SK-N-SH (cell line): ENCODE data around the gene CACNA1F. TPM values are rescaled to one million over a fixed set of nuclear protein-coding genes. Genes with fewer than 3 reads are reported as not detected.

ENCODE experiments used
- CTCF ChIA-PET: fragments of 300-600, 350-600 bp; formaldehyde crosslinking; extraction: SDS; loops from one replicate; lab custom pipeline; 2021; lab: Yijun Ruan, JAX
- POLR2A ChIA-PET: fragments of 350-600 bp; sonication (Branson Sonifier 250); formaldehyde crosslinking; extraction: SDS; loops from one replicate; lab custom pipeline; 2020; ENCODE audit warnings: antibody characterized with exemption, inconsistent platforms; lab: Yijun Ruan, JAX
- DNase-seq: peaks from one replicate; pipeline ENCODE4 v3.0.0; 2012
- H2AFZ ChIP-seq: fragments of 200-600 bp; sonication (generic); 2 replicates; pipeline ENCODE4 v1.8.1; 2016; ENCODE audit warnings: antibody characterized with exemption, mild to moderate bottlenecking, low read depth
- H3F3A ChIP-seq: fragments of 200-600 bp; sonication (generic); replicated peaks from 2 replicates; pipeline ENCODE3; 2016; ENCODE audit warnings: antibody characterized with exemption, mild to moderate bottlenecking; ENCODE audit not compliant: insufficient read depth
- H3K27ac ChIP-seq, 2 experiments: fragments of 200-500 bp in 1 of 2; fragments of 200-600 bp in 1 of 2; sonication (Bioruptor generic) in 1 of 2; sonication (generic), shearing (Covaris generic) in 1 of 2; 2 replicates each; pipeline versions ENCODE4 v1.5.1 to v1.6.1; 2014 to 2016; ENCODE audit warnings: low read depth in 2 of 2, inconsistent platforms in 1 of 2, low read length in 1 of 2, mild to moderate bottlenecking in 1 of 2, mixed read lengths in 1 of 2
- H3K27me3 ChIP-seq: fragments of 200-600 bp; sonication (generic), shearing (Covaris generic); 2 replicates; pipeline ENCODE4 v1.6.1; 2016; ENCODE audit warnings: mixed run types; ENCODE audit not compliant: insufficient read depth
- H3K36me3 ChIP-seq, 2 experiments: fragments of 200-500 bp in 1 of 2; fragments of 200-600 bp in 1 of 2; sonication (Bioruptor generic) in 1 of 2; sonication (generic) in 1 of 2; replicated peaks in 1 of 2; 2 replicates each; pipeline versions ENCODE3 to v1.5.1; 2014 to 2016; ENCODE audit warnings: low read length in 1 of 2, mild to moderate bottlenecking in 1 of 2; ENCODE audit not compliant: insufficient read depth in 2 of 2, control insufficient read depth in 1 of 2
- H3K4me1 ChIP-seq, 2 experiments: fragments of 200-500 bp in 1 of 2; fragments of 200-600 bp in 1 of 2; sonication (Bioruptor generic) in 1 of 2; sonication (generic), shearing (Covaris generic) in 1 of 2; 2 replicates each; pipeline versions ENCODE4 v1.5.1 to v1.6.1; 2014 to 2016; ENCODE audit warnings: low read depth in 1 of 2, low read length in 1 of 2, mixed run types in 1 of 2; ENCODE audit not compliant: insufficient read depth in 2 of 2, control insufficient read depth in 1 of 2
- H3K4me2 ChIP-seq: fragments of 200-600 bp; sonication (generic), shearing (Covaris generic); 2 replicates; pipeline ENCODE4 v1.6.1; 2017; ENCODE audit warnings: mixed run types
- H3K4me3 ChIP-seq, 2 experiments: fragments of 200-500 bp in 1 of 2; fragments of 200-600 bp in 1 of 2; sonication (Bioruptor generic) in 1 of 2; sonication (generic), shearing (Covaris generic) in 1 of 2; 2 replicates each; pipeline versions ENCODE4 v1.5.1 to v1.8.1; 2014 to 2016; ENCODE audit warnings: low read depth in 2 of 2, inconsistent platforms in 1 of 2, low read length in 1 of 2, mild to moderate bottlenecking in 1 of 2, mixed read lengths in 1 of 2, moderate library complexity in 1 of 2
- H3K79me2 ChIP-seq: fragments of 200-600 bp; sonication (generic); 2 replicates; pipeline ENCODE4 v1.8.1; 2017; ENCODE audit warnings: mild to moderate bottlenecking; ENCODE audit not compliant: insufficient read depth
- H3K9ac ChIP-seq: fragments of 200-600 bp; sonication (generic); 2 replicates; pipeline ENCODE4 v1.6.1; 2017; ENCODE audit warnings: mixed run types
- H3K9me2 ChIP-seq: fragments of 200-600 bp; sonication (generic); 2 replicates; pipeline ENCODE4 v1.6.1; 2017; ENCODE audit warnings: mixed run types
- H3K9me3 ChIP-seq: fragments of 200-600 bp; sonication (generic); 2 replicates; pipeline ENCODE4 v1.6.1; 2017; ENCODE audit warnings: mixed run types, mild to moderate bottlenecking, moderate library complexity
- H4K20me1 ChIP-seq: fragments of 200-600 bp; sonication (generic); 2 replicates; pipeline ENCODE4 v1.6.1; 2017; ENCODE audit warnings: mild to moderate bottlenecking, mixed run types; ENCODE audit not compliant: insufficient read depth
- EP300 ChIP-seq, 2 experiments: IDR thresholded peaks; 2 replicates each; pipeline versions ENCODE4 v1.4.0 to v1.6.1; 2012; ENCODE audit warnings: borderline replicate concordance in 1 of 2, low read depth in 1 of 2, low read length in 1 of 2
- EZH2phosphoT487 ChIP-seq: fragments of 200-600 bp; sonication (generic); IDR thresholded peaks from 2 replicates; pipeline ENCODE4 v1.6.1; 2017; ENCODE audit warnings: low read depth, mixed run types, mild to moderate bottlenecking, antibody characterized with exemption, moderate library complexity, borderline replicate concordance
- FOXJ3 ChIP-seq: sonication (generic); formaldehyde crosslinking; IDR thresholded peaks from 2 replicates; pipeline ENCODE4 v1.5.1; 2020; ENCODE audit warnings: mild to moderate bottlenecking, missing genetic modification reagents
- FOXM1 ChIP-seq: IDR thresholded peaks from 2 replicates; pipeline ENCODE4 v1.4.0; 2012; ENCODE audit warnings: low read depth, mild to moderate bottlenecking
- GABPA ChIP-seq: IDR thresholded peaks from 2 replicates; pipeline ENCODE4 v1.4.0; 2012; ENCODE audit warnings: low read depth, mild to moderate bottlenecking
- GATA2 ChIP-seq: sonication (generic); formaldehyde crosslinking; IDR thresholded peaks from 2 replicates; pipeline ENCODE4 v1.5.0; 2020; ENCODE audit warnings: mild to moderate bottlenecking, missing genetic modification reagents
- MEF2A ChIP-seq: IDR thresholded peaks from 2 replicates; pipeline ENCODE4 v1.4.0; 2012; ENCODE audit warnings: low read depth, borderline replicate concordance
- NFIC ChIP-seq: IDR thresholded peaks from 2 replicates; pipeline ENCODE4 v1.4.0; 2012; ENCODE audit warnings: borderline replicate concordance
- PBX3 ChIP-seq: IDR thresholded peaks from 2 replicates; pipeline ENCODE4; 2012
- RCOR1 ChIP-seq: fragments of 150-350 bp; IDR thresholded peaks from 2 replicates; pipeline ENCODE4 v1.6.1; 2017; ENCODE audit warnings: antibody characterized with exemption, low read length
- RFX5 ChIP-seq: IDR thresholded peaks from 2 replicates; pipeline ENCODE4 v1.6.1; 2012; ENCODE audit warnings: mild to moderate bottlenecking, improper control_type of control experiment, low read length
- RXRA ChIP-seq: IDR thresholded peaks from 2 replicates; pipeline ENCODE4 v1.4.0; 2012; ENCODE audit warnings: low read depth, mild to moderate bottlenecking, borderline replicate concordance
- SIN3A ChIP-seq: IDR thresholded peaks from 2 replicates; pipeline ENCODE4 v1.6.1; 2012; ENCODE audit warnings: low read depth, mild to moderate bottlenecking, low read length, moderate library complexity, borderline replicate concordance
- SMC3 ChIP-seq: IDR thresholded peaks from 2 replicates; pipeline ENCODE4 v1.6.1; 2012; ENCODE audit warnings: low read depth, low read length, improper control_type of control experiment
- TEAD4 ChIP-seq: IDR thresholded peaks from 2 replicates; pipeline ENCODE4 v1.4.0; 2012; ENCODE audit warnings: mild to moderate bottlenecking, borderline replicate concordance; ENCODE audit not compliant: insufficient read depth
- USF2 ChIP-seq: fragments of 150-350 bp; IDR thresholded peaks from 2 replicates; pipeline ENCODE4 v1.6.1; 2017; ENCODE audit warnings: antibody characterized with exemption, low read length, low read depth, borderline replicate concordance
- YY1 ChIP-seq: IDR thresholded peaks from 2 replicates; pipeline ENCODE4 v1.4.0; 2012; ENCODE audit warnings: low read depth, mild to moderate bottlenecking
- WGBS: methylation state at CpG from one replicate; pipeline ENCODE4 v1.1.6; 2017; ENCODE audit warnings: low lambda C conversion rate; 5-methylcytosine and 5-hydroxymethylcytosine counted together
- polyA plus RNA-seq, 3 experiments: library from polyadenylated mRNA; depleted of rRNA; stranded (reverse); fragments of >200 nt; gene quantifications; 2 replicates each; pipeline ENCODE4 v1.2.3, GENCODE V29; 2012
- TF ChIP-seq, protein P1 (sequence below): IDR thresholded peaks from 2 replicates; pipeline ENCODE4 v1.4.0; 2012; ENCODE audit warnings: low read depth, borderline replicate concordance
- TF ChIP-seq, protein P2 (sequence below): fragments of 200-600 bp; sonication (generic); IDR thresholded peaks from 2 replicates; pipeline ENCODE4 v1.6.1; 2017; ENCODE audit warnings: antibody characterized with exemption, mild to moderate bottlenecking, moderate library complexity
- TF ChIP-seq, protein P3 (sequence below): fragments of 150-350 bp; IDR thresholded peaks from 2 replicates; pipeline ENCODE4 v1.6.1; 2016; ENCODE audit warnings: mild to moderate bottlenecking, low read depth, low read length

Gene CACNA1F
- polyA plus RNA-seq, 1 of the 3 experiments (the other 2 are of a cell fraction) = not detected

DNA sequence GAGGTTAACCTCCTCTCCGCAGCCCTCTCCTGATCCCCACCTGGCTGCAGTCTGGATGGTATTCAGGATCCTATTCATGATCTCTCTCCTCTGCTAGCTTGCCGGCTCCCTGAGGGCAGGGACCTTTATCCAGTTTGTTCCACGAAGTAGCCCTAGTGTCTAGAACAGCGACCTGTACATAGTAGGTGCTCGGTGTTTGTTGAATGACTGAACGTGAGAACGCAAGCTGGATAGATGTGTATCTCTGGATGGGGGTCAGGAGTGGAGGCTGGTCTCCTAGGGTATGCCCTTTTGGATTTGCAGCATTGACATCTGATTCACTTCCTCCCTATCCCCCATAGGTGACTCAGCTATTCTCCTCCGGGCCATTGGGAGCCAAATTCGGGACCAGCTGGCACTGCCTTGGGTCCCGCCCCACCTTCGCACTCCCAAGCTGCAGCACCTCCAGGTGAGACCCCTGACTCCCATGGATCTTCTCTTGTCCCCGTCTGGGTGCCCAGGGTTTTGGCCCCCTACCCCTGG lies 9.5 kb upstream of the CACNA1F start (continued):
- TF ChIP-seq, protein P1, sequence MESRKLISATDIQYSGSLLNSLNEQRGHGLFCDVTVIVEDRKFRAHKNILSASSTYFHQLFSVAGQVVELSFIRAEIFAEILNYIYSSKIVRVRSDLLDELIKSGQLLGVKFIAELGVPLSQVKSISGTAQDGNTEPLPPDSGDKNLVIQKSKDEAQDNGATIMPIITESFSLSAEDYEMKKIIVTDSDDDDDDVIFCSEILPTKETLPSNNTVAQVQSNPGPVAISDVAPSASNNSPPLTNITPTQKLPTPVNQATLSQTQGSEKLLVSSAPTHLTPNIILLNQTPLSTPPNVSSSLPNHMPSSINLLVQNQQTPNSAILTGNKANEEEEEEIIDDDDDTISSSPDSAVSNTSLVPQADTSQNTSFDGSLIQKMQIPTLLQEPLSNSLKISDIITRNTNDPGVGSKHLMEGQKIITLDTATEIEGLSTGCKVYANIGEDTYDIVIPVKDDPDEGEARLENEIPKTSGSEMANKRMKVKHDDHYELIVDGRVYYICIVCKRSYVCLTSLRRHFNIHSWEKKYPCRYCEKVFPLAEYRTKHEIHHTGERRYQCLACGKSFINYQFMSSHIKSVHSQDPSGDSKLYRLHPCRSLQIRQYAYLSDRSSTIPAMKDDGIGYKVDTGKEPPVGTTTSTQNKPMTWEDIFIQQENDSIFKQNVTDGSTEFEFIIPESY = no peak
- TF ChIP-seq YY1 = no peak
- TF ChIP-seq RXRA = no peak
- TF ChIP-seq GABPA = no peak
- no peak for TF ChIP-seq USF2
- TF ChIP-seq GATA2 (CRISPR knock-in tag) = no peak
- no peak for TF ChIP-seq SIN3A
- no peak for TF ChIP-seq PBX3
- TF ChIP-seq TEAD4 = no peak
- TF ChIP-seq FOXM1 = no peak
- TF ChIP-seq RCOR1 = no peak
- TF ChIP-seq EZH2phosphoT487 = no peak

DNA sequence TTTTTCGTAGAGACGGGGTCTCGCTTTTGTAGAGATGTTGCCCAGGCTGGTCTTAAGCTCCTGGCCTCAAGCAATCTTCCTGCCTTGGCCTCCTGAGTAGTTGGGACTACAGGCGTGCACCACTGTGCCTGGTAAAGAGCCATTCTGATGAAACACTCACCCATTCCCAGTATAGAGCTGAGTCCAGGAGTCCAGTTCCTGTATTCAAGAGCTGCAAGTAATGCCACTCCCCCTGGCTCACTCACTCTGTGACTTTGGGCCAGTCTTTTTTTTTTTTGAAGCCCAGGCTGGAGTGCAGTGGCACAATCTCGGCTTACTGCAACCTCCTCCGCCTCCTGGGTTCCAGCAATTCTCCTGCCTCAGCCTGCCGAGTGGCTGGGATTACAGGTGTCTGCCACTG lies 5.6 kb upstream of the CACNA1F start:
- Histone ChIP-seq H2AFZ (no peak overlapping the region), H3K9me2 (no peaks in the 10 kb centered on the region), H4K20me1 (no peaks in the 10 kb centered on the region), H3K9ac (no peak overlapping the region), H3K79me2 (no peaks in the 10 kb centered on the region), H3K27ac (no peak overlapping the region), H3K4me2 (no peak overlapping the region), H3K27me3 (no peaks in the 10 kb centered on the region; the same call in 1 of the 2 replicates), H3K36me3 (no peaks in the 10 kb centered on the region), H3F3A (no peaks in the 10 kb centered on the region), H3K9me3 (no peaks in the 10 kb centered on the region), H3K4me1 (no peaks in the 10 kb centered on the region), H3K4me3 (no peak overlapping the region)
- ChIA-PET POLR2A (no interaction called here), CTCF (interaction anchor here (0.7 to 1.2 kb wide), 2 partner anchors 15 to 46 kb away, joined by 3 read pairs; no protein-coding TSS in a partner anchor)
- WGBS = 39% methylated on average over 6 of the region's 7 CpGs
- no peak for DNase-seq
- no peak for TF ChIP-seq EP300 (IDR thresholded peaks at IDR 0.05; ENCODE audit: borderline replicate concordance in 1 of 2, low read depth in 1 of 2, low read length in 1 of 2)
- TF ChIP-seq, protein P1 = no peak
- TF ChIP-seq SMC3 = no peak
- TF ChIP-seq YY1 = no peak
- no peak for TF ChIP-seq RFX5
- TF ChIP-seq GATA2 (CRISPR knock-in tag) = no peak
- no peak for TF ChIP-seq FOXJ3 (CRISPR knock-in tag)
- TF ChIP-seq, protein P2, sequence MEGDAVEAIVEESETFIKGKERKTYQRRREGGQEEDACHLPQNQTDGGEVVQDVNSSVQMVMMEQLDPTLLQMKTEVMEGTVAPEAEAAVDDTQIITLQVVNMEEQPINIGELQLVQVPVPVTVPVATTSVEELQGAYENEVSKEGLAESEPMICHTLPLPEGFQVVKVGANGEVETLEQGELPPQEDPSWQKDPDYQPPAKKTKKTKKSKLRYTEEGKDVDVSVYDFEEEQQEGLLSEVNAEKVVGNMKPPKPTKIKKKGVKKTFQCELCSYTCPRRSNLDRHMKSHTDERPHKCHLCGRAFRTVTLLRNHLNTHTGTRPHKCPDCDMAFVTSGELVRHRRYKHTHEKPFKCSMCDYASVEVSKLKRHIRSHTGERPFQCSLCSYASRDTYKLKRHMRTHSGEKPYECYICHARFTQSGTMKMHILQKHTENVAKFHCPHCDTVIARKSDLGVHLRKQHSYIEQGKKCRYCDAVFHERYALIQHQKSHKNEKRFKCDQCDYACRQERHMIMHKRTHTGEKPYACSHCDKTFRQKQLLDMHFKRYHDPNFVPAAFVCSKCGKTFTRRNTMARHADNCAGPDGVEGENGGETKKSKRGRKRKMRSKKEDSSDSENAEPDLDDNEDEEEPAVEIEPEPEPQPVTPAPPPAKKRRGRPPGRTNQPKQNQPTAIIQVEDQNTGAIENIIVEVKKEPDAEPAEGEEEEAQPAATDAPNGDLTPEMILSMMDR = no peak
- no peak for TF ChIP-seq RXRA
- no peak for TF ChIP-seq PBX3
- no peak for TF ChIP-seq MEF2A
- no peak for TF ChIP-seq SIN3A
- TF ChIP-seq, protein P3, sequence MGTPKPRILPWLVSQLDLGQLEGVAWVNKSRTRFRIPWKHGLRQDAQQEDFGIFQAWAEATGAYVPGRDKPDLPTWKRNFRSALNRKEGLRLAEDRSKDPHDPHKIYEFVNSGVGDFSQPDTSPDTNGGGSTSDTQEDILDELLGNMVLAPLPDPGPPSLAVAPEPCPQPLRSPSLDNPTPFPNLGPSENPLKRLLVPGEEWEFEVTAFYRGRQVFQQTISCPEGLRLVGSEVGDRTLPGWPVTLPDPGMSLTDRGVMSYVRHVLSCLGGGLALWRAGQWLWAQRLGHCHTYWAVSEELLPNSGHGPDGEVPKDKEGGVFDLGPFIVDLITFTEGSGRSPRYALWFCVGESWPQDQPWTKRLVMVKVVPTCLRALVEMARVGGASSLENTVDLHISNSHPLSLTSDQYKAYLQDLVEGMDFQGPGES = no peak
- no peak for TF ChIP-seq NFIC
- TF ChIP-seq GABPA = no peak
